Smooth muscle cell of the brain vasculature (primary cell): ENCODE measurements around the gene CD2BP2.
"Not testable (repeated sequence)": the region's sequence is repeated elsewhere in the genome, so short reads cannot be mapped to it uniquely, and the experiment has no call there.

Experiments used
- DNase-seq: peaks from one replicate; pipeline ENCODE4 v3.0.0-alpha.2; 2012; ENCODE audit warnings: low read depth, low spot score

The CD2BP2 gene

GRCh38 chr16:30355144-30355953 lies at the start of gene CD2BP2:
Gene CD2BP2, minus strand, starts transcription at chr16:30355308. Its CDS starts 627 bp downstream, at chr16:30354681.
- peak; percentile 99 for DNase-seq

- no peak for DNase-seq
These were observed 46.8 kb upstream of the CD2BP2 start for GRCh38 chr16:30401768-30402425.

- DNase-seq: no peak
These were observed 44.5 kb upstream of the CD2BP2 start for GRCh38 chr16:30399435-30400186.

GRCh38 chr16:30398661-30399434 lies 43.7 kb upstream of the CD2BP2 start:
- DNase-seq: no peak

- no peak for DNase-seq
These were observed 42.9 kb upstream of the CD2BP2 start for GRCh38 chr16:30397776-30398660.

- DNase-seq: no peak
These were observed 41.9 kb upstream of the CD2BP2 start for GRCh38 chr16:30397056-30397455.

GRCh38 chr16:30396627-30397026 lies 41.5 kb upstream of the CD2BP2 start:
- not testable (repeated sequence) for DNase-seq

GRCh38 chr16:30395992-30396585 lies 41.0 kb upstream of the CD2BP2 start:
- no peak for DNase-seq

- peak; percentile 77 for DNase-seq
These were observed 40.3 kb upstream of the CD2BP2 start, which contains the start of gene ZNF48 for GRCh38 chr16:30395155-30395991. Gene ZNF48, plus strand, starts transcription at chr16:30395420. Its CDS starts 375 bp downstream, at chr16:30395795.

- no peak for DNase-seq
These were observed 39.6 kb upstream of the CD2BP2 start for GRCh38 chr16:30394592-30395154.

- DNase-seq: no peak
These were observed 28.4 kb upstream of the CD2BP2 start for GRCh38 chr16:30383521-30383920.

GRCh38 chr16:30382111-30382881 lies 27.2 kb upstream of the CD2BP2 start, which contains the start of gene SEPTIN1:
Gene SEPTIN1, minus strand, starts transcription at chr16:30382561. Its CDS starts 19 bp downstream, at chr16:30382542.
- no peak for DNase-seq

GRCh38 chr16:30381291-30382041 lies 26.4 kb upstream of the CD2BP2 start:
- no peak for DNase-seq

- DNase-seq: no peak
These were observed 25.7 kb upstream of the CD2BP2 start for GRCh38 chr16:30380803-30381208.

GRCh38 chr16:30380072-30380802 lies 25.1 kb upstream of the CD2BP2 start:
- no peak for DNase-seq

GRCh38 chr16:30379158-30379783 lies 24.2 kb upstream of the CD2BP2 start:
- DNase-seq: no peak
